GM13977 (cell line): ENCODE data around the gene ZNF578.
"Not testable (repeated sequence)": the region's sequence is repeated elsewhere in the genome, so short reads cannot be mapped to it uniquely, and the experiment has no call there.

ENCODE experiments used
- DNase-seq: peaks from one replicate; pipeline ENCODE4 v3.0.0; 2012; ENCODE audit warnings: low spot score
- in situ Hi-C: fragments of 300-500 bp; cut with MboI; formaldehyde crosslinking; loops from one replicate; pipeline ENCODE4 v1.12.0; 2022; ENCODE audit warnings: low sequenced_read_pairs, low pct_unique_long_range_greater_than_20kb, mixed read lengths, inconsistent platforms; ENCODE audit not compliant: unreplicated experiment
- TF ChIP-seq, protein P1 (sequence below): IDR thresholded peaks from 2 replicates; pipeline ENCODE4 v1.5.1; 2012; ENCODE audit warnings: mild to moderate bottlenecking, control low read depth; ENCODE audit not compliant: insufficient read depth; ENCODE audit errors: extremely low read depth, missing control alignments

ZNF578 gene

GRCh38 chr19:52464798-52465470 is 11.6 kb downstream of the ZNF578 start:
- TF ChIP-seq, protein P1, sequence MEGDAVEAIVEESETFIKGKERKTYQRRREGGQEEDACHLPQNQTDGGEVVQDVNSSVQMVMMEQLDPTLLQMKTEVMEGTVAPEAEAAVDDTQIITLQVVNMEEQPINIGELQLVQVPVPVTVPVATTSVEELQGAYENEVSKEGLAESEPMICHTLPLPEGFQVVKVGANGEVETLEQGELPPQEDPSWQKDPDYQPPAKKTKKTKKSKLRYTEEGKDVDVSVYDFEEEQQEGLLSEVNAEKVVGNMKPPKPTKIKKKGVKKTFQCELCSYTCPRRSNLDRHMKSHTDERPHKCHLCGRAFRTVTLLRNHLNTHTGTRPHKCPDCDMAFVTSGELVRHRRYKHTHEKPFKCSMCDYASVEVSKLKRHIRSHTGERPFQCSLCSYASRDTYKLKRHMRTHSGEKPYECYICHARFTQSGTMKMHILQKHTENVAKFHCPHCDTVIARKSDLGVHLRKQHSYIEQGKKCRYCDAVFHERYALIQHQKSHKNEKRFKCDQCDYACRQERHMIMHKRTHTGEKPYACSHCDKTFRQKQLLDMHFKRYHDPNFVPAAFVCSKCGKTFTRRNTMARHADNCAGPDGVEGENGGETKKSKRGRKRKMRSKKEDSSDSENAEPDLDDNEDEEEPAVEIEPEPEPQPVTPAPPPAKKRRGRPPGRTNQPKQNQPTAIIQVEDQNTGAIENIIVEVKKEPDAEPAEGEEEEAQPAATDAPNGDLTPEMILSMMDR, result no peak
- in situ Hi-C loops, result no loop called here
- DNase-seq, result no peak

DNA sequence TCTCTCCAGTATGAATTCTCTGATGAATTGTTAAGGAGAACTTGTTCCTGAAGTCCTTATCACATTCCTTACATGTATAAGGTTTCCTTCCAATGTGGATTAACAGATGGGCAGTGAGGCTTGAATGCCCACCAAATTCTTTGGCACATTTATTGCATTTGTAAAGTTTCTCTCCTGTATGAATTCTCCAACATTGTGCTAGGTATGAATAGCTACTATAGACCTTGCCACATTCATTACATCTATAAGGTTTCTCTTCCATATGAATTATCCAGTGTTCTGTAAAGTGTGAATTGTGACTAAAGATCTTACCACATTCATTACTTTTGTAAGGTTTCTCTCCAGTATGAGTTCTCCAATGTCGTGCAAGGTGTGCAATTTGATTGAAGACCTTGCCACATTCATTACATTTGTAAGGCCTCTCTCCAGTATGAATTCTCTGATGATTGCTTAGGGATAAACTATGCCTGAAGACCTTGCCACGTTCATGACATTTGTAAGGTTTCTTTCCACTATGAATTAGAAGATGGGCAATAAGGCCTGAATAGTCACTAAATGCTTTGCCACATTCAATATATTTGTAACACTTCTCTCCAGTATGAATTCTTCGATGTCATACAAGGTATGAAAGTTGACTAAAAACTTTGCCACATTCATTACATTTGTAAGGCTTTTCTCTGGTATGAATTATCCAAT is 20.4 kb downstream of the ZNF578 start:
- TF ChIP-seq, protein P1, result no peak
- no peak for DNase-seq
- in situ Hi-C loops, result no loop called here

DNA sequence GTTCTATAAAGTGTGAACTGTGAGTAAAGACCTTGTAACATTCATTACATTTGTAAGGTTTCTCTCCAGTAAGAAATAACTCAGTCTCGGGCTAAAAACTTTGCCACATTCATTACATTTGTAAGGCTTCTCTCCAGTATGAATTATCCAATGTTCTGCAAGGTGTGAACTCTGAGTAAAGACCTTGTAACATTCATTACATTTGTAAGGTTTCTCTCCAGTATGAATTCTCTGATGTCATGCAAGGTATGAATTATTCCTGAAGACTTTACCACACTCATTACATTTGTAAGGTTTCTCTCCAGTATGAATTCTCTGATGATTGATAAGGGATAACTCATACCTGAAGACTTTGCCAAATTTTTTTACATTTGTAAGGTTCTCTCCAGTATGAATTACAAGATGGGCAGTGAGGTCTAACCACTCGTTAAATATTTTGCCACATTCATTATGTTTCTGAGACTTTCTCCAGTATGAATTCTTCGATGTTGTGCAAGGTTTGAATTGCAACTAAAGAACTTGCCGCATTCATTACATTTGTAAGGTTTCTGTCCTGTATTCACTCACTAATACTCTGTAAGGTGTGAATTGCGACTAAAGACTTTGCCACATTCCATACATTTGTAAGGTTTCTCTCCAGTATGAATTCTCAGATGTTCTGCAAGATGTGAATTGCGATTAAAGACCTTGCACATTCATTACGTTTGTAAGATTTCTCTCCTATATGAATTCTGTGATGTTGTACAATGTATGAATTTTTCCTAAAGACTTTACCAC is 21.2 kb downstream of the ZNF578 start:
- TF ChIP-seq, protein P1, result no peak
- in situ Hi-C loops, result no loop called here
- DNase-seq, result no peak

GRCh38 chr19:52484111-52484743 is 30.9 kb downstream of the ZNF578 start:
- DNase-seq, in situ Hi-C loops: not testable (repeated sequence)

- in situ Hi-C loops, DNase-seq: not testable (repeated sequence)
These were observed 31.7 kb downstream of the ZNF578 start for GRCh38 chr19:52485064-52485463.

DNA sequence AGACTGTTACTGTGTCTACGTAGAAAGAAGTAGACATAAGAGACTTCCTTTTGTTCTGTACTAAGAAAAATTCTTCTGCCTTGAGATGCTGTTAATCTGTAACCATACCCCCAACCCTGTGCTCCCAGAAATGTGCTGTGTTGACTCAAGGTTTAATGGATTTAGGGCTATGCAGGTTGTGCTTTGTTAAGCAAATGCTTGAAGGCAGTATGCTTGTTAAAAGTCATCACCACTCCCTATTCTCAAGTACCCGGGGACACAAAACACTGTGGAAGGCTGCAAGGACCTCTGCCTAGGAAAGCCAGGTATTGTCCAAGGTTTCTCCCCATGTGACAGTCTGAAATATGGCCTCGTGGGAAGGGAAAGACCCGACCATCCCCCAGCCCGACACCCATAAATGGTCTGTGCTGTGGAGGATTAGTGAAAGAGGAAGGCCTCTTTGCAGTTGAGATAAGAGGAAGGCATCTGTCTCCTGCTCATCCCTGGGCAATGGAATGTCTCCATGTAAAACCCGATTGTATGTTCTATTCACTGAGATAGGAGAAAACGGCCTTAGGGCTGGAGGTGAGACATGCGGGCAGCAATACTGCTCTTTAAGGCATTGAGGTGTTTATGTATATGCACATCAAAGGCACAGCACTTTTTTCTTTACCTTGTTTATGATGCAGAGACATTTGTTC is 32.3 kb downstream of the ZNF578 start:
- in situ Hi-C loops, DNase-seq: not testable (repeated sequence)

DNA sequence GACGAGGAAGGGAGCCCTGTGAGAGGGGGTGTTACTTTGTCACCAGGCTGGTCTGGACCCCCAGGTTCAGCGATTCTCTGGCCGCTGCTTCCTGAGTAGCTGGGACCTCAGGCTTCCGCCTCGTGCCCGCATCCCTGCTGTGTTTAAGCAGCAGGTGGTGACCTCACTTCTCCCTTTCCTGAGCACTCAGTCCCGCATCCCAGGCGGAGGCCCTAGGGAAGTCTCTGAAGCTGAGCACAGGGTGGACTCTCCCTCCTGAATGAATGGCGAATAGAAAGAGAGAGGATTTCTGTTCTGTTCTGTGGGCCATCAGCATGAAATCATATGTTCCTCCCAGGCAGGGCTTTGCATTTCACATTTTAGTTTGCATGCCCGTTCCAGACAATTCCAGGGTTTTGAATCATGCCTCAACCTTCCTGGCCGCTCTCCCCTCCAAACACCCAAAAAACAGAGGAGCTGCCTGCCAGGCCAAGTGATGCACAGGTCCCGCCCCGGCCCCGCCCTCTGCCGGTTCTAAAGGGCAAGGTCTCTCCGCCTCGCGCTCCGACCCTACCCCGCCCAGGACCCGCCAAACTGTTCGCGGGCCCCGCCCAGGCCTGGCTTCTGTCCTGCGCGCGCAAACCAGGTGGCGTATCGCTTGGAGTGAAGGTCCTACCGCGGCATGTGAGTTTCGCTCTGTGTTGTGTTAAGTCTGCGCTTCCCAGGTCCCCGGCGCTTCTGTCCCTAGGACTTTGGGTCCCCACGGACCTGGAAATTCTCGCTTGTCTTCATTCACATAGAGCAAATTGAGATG is 39.0 kb downstream of the ZNF578 start:
- DNase-seq, result no peak
- in situ Hi-C loops, result no loop called here
- TF ChIP-seq, protein P1, result no peak
